Measurements from ENCODE around the gene JUNB.
"Not testable (repeated sequence)": the region's sequence is repeated elsewhere in the genome, so short reads cannot be mapped to it uniquely, and the experiment has no call there.

JUNB gene

DNA sequence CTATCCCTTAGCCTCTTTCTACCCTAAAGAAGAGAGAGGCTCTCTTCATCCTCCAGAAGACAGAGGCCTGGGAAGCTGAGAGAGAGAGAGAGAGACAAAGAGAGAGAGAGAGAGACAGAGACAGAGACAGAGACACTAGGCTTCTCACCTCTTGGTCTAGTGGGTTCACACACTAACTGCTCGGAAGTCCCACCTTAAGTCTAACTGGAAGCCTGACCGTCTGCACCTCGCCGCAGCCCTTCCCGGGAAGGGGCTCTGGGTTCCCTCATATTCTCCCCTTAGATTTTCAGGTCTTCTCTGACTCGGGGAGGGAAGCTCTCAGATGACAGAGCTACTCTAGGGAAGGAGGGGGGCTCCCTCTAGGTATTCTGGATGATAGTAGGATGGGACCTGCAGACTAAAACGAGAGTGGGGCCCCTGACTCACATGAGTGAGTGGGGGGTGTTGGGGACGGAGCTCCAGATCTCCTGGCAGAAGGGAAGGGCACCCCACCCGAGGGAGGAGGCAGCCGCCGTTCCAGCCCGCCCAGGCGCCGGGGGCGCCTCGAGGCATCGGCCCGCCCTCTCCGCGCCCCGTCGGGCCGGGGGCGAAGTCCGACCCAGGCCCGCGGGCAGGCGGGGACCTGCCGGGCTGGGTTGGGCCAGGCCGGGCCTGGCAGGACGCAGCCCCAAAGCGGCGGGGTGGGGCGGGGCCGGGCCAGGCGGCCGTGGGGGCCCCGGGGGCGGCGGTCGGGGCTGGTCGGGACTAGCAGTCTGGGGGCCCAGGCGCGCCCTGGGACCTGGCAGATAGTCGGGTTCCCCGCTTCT lies 2.0 kb upstream of the JUNB start:
- no peak for DNase-seq (ENCODE audit: low read depth)

DNA sequence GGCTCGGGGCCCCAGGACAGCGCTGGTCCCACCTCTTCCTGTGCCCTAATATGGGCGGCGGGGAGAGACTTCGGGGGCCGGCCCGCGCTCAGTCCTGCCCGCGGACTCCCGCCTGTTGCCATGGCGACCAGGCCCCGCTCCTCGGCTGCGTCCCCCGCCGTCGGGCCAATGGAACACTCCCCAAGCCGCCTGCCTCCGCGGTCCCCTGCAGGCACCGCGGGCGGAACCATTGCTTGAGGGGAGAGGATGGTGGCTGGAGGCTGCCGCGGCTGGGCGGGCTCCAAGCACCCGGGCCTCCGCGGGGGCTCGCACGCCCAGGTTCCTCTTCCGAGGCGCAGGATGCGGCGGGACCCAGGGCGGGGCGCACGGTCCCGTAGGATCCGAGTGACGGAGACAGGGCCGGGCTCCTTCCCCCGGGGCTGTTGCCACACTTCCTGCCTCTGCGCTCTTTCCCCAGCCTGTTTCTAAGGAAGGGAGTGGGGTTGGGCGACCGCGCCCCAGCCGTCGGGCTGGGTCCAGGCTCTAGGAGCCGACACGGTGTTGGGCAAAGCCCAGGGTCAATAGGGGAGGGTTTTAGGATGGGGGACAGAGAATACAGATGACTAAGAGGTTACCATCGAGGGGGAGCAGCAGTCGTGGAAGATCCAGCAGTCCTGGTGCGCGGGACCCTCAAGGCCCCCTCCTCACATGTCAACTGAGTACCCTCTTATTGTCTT lies 1.2 kb upstream of the JUNB start:
- peak; percentile 98 for DNase-seq (ENCODE audit: low read depth)

DNA sequence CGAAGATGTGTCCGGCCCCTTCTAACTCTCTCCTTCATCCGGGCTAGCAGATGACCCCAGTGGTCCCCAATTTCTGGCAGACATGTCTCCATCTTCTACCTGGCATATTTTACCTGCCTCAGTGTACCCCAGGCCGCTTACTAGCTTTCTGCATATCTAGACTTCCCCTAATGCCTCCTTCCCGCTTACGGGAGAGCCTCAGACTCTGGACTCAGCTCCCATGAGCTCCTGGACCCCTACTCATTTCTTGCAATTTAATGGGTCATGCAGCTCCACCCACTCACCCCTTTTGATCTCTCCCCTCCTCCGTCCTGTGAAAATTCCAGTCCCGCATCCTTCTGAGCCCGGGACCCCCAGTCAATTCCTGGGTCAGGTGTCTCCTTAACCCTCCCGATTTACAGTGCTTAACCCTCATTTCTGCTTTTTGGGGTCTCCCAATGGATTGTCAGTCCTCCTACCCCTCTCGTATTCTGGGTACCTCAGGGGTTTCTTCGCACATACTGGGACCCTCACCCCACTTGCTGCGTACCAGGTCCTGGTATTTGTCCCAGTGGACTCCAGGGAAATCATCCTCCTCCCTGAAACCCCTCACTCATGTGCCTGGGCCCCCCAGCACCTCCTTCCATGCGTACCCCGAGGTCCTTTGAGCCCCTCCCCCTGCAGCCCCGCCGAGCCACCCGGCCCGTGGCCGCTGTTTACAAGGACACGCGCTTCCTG lies 500 bp upstream of the JUNB start:
- no peak for DNase-seq (ENCODE audit: low read depth)

DNA sequence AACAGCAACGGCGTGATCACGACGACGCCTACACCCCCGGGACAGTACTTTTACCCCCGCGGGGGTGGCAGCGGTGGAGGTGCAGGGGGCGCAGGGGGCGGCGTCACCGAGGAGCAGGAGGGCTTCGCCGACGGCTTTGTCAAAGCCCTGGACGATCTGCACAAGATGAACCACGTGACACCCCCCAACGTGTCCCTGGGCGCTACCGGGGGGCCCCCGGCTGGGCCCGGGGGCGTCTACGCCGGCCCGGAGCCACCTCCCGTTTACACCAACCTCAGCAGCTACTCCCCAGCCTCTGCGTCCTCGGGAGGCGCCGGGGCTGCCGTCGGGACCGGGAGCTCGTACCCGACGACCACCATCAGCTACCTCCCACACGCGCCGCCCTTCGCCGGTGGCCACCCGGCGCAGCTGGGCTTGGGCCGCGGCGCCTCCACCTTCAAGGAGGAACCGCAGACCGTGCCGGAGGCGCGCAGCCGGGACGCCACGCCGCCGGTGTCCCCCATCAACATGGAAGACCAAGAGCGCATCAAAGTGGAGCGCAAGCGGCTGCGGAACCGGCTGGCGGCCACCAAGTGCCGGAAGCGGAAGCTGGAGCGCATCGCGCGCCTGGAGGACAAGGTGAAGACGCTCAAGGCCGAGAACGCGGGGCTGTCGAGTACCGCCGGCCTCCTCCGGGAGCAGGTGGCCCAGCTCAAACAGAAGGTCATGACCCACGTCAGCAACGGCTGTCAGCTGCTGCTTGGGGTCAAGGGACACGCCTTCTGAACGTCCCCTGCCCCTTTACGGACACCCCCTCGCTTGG lies 966 bp downstream of the JUNB start:
- DNase-seq (ENCODE audit: low read depth) = peak; percentile 55

DNA sequence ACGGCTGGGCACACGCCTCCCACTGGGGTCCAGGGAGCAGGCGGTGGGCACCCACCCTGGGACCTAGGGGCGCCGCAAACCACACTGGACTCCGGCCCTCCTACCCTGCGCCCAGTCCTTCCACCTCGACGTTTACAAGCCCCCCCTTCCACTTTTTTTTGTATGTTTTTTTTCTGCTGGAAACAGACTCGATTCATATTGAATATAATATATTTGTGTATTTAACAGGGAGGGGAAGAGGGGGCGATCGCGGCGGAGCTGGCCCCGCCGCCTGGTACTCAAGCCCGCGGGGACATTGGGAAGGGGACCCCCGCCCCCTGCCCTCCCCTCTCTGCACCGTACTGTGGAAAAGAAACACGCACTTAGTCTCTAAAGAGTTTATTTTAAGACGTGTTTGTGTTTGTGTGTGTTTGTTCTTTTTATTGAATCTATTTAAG lies 1.6 kb downstream of the JUNB start:
- DNase-seq (ENCODE audit: low read depth) = no peak

DNA sequence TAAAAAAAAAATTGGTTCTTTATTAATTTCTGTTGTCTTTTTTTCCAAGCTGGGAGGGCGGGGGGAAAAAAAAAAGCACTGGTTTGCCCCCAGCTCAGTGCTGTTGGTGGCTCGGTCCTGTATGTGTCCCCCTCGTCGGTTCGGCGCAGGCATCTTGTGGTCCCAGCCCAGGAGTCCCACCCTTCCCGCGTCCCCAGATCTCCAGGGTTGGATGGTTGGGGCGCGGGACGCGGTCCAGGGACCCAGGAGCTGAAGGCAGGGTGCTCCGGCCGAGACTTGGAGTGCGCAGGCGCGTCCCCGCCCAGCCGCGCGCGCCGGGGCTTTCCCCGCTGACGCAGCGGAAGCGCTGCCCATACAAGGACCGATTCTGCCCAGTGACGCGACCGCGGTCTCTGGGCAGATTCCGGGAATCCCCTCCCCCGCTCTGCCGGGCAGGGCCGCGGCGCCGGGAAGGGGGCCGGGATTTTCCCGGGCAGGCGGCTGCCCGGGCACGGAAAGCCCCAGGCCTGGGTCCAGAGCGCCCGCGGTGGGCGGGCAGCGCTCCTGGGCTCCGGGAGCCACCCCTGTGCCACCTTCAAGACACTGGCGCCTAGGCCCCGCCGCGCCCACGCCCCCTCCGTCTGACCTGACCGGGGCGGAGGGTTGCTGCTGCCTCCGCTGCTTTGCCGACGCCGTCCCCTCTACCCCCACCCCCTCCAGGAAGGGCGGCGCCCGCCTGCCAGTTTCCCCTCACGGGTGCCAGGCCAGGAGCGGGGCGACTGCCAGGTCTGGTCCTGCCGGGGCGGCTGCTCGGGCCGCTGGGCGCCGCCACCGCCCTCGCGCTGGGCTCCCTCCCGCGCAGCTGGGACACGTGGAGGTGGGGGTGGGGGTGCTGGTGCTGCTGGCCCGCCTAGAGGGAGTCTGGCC lies 2.3 kb downstream of the JUNB start:
- peak; percentile 94 for DNase-seq (ENCODE audit: low read depth)

DNA sequence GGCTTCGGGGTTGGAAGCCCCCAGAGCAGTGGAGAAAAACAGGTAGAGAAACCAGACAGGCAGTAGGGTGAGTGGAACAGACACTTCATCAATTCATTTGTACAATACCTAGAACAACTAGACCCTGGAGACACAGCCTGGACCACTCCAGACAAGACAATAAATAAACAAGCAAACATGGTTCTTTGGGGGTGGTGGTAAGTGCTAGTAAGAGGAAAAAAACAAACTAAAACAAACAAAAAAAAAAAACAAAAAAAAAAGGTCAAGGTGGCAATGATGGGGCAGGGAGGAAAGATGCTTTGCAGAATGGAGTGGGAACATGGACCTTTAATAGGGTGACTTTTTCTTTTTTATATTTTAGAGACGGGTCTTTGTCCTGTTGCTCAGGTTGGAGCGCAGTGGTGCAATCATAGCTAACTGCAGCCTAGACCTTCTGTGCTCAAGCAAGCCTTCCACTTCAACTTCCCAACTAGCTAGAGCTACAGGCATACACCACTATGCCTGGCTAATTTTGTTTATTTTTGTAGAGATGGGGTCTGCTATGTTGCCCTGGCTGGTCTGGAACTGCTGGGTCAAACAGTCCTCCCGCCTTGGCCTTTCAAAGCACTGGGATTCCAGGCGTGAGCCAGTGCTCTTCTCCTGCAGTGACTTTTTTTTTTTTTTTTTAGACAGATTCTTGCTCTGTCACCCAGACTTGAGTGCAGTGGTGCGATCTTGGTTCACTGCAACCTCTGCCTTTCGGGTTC lies 3.1 kb downstream of the JUNB start:
- DNase-seq (ENCODE audit: low read depth) = peak; percentile 67

DNA sequence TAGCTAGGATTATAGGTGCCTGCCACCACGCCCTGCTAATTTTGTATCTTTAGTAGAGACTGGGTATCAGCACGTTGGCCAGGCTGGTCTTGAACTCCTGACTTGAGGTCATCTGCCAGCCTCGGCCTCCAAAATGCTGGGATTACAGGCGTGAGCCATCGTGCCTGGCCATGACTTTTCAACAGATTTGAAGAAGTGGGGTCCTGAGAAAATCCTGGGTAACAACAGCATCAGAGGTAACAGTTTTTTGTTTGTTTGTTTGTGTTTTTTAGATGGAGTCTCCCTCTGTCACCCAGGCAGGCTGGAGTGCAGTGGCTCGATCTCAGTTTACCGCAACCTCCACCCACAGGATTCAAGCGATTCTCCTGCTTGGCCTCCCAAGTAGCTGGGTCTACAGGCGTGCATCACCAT lies 3.7 kb downstream of the JUNB start:
- peak; percentile 50 for DNase-seq (ENCODE audit: low read depth)

DNA sequence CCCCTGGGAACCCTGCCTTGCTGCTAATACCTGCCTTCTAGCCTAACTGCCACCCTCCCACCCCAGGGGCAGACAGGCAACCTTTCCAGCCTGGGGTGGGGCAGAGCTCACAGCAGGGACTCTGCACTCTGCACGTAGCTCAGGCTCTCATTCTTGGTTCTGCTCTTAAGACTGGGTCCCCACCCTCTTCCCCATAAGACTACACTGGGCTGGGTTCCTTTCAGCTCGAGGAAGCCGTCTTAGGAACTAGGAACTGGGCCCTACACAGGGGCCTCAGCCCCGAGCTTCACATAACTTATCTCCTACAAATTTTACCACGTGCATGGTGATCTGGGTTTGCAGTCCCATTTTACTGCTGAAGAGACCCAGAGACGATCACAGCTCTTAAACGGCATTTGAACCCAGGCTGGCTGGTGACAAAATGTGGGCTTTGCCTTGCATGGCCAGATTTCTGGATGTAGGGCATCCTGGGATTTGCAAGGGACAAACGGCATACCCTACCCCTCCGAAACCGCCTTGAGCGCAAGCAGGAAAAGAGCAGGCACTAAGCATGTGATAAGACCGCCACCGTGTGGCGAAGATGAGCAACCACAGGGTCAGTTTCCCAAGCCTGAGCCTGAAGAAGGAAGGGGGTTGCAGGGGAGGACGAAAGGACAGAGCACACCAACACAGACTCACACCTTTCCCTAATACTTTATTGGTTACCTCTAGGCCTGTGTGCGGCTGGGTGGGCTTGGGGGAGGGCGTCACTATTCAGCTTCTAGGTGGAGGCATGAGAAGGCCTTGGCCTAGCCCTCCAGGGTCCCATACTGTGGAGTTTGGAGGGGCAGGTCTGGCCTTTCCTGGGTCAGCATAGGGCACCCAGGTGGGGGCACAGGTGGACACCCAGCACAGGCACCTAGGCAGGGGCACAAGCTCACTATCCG lies 5.1 kb downstream of the JUNB start:
- DNase-seq (ENCODE audit: low read depth) = peak; percentile 73

DNA sequence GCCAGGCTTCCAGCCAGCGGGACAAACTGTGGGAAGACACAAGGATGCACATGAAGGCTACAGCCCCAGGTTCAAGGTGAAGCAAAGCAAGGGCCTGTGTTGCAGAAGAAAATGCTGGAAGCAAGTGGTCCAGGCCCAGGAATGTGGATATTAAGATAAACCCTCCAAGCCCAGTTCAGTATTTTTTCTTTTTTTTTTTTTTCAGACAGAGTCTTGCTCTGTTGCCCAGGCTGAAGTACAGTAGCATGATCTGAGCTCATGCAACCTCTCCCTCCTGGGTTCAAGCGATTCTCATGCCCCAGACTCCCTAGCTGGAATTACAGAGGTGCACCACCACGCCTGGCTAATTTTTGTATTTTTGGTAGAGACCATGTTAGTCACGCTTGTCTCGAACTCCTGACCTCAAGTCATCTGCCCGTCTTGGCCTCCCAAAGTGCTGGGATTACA lies 5.9 kb downstream of the JUNB start:
- no peak for DNase-seq (ENCODE audit: low read depth)

DNA sequence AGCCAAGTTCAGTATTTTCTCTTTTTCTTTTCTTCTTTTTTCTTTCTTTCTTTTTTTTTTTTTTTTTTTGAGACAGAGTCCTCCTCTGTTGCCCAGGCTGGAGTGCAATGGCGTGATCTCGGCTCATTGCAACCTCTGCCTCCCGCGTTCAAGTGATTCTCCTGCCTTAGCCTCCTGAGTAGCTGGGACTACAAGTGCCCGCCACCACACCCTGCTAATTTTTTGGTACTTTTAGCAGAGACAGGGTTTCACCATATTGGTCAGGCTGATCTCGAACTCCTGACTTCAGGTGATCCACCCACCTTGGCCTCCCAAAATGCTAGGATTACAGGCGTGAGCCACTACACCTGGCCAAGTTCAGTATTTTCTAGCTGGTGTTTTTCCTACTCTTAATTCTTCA lies 6.3 kb downstream of the JUNB start:
- not testable (repeated sequence) for DNase-seq (ENCODE audit: low read depth)

DNA sequence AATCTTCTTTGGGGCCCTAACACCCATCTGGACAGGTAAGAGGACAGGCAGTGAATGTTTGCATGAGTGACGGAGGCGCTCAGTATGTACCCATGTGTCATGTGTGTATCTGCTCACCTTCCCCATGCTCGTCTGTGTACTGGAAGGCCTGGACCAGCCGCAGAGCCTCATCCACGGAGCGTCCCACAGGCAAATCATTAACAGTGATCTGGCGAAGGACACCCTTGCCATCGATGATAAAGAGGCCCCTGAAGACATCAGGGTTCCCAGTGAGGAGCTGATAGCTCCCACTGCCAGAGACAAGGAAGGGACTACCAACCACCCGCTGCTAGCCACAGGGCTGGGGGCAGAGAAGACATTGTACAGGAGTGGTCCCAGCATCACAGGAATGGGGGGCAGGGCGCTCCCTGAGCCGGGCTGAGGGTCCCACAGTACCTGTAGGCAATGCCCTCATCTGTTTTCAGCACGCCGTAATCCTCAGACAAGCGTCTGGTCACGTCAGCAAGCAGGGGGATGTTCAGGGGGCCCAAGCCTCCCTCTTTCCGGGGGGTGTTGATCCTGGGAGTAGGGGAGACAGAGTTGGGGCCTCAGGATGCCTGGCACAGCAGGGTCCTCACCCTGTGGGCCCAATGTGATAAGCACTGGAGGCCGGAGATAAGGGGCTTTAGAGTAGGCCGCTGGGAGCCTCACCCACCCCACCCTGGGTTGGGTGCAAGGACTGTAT lies 8.6 kb downstream of the JUNB start:
- DNase-seq (ENCODE audit: low read depth) = no peak

DNA sequence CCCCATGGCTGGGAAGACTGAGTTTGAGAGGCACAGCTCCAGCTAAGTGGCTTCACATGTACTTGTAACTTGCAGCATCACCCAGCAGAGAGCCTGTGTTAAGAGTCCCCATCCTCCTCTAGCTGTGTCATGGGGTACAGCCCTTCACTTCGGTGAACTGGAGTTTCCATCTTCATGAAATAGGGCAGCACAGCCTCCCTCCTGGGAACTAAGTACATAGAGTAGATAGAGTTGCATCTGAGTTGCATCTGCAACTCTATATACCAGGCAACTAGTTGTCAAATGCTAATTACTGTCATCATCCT lies 9.1 kb downstream of the JUNB start:
- DNase-seq (ENCODE audit: low read depth) = no peak

DNA sequence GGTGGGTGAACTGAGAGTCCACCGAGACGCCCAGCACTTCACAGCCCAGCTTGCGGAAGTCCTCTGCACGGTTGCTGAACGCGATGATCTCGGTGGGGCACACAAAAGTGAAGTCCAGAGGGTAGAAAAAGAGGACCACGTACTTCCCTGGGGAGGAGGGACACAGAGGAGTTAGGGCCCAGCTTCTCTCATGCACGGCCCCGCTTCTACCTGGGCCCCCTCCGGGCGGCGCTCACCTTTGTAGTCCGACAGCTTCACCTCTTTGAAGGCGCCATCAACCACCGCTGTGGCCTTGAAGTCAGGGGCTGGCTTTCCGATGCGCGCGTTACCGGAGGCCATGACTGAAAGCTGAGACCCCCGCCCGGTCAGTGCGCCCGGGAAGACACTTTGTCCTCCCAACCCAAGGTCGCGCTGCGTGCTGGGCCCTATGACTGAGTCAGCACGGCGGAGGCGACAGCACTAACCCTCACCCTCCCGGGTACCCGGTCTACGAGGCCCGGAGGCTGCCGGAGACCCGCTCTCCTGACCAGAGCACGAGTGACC lies 9.7 kb downstream of the JUNB start:
- DNase-seq (ENCODE audit: low read depth) = no peak

DNA sequence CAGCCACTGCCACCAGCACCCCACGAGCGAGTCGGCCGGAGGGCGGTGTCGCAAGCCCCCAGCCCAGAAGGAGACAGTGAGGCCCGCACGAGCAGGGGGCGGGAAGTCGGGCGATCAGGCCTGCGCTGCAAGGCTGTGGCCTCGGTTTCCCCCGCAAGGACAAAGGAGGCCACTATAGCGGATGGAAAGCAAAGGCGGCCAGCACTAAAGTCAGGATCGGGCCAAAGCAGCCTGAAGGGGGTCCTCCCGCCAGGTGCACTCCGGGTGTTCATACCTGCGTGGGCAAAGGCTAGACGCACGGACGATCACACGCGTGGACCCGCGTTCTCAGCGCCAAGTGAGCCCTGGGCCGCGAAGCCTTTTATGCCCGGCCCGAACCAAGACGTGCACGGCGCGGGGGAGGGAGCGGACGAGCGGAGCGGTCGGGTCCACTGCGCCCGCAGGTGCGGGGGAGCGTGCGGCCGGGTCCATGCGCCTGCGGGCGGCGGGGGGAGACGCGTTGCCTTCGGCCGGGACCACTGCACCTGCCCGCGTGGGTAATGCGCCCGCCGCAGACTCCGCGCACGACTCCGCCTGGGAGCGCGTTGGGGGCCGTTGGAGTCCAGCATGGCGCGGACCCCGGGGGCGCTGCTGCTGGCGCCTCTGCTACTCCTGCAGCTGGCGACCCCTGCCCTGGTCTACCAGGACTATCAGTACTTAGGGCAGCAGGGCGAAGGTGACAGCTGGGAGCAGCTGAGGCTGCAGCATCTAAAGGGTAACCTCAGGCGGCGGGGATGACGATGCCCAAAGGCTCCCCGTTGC lies 10.4 kb downstream of the JUNB start, which contains the start of the genes PRDX2 and THSD8:
PRDX2 (minus strand) TSS at position 335 of the 801 bp plus-strand sequence. CDS start 539 bp downstream, outside the sequence.
THSD8 (plus strand) TSS at position 604 of the 801 bp plus-strand sequence; CDS start at position 607, 3 bp downstream.
- DNase-seq (ENCODE audit: low read depth) = peak; percentile 71

DNA sequence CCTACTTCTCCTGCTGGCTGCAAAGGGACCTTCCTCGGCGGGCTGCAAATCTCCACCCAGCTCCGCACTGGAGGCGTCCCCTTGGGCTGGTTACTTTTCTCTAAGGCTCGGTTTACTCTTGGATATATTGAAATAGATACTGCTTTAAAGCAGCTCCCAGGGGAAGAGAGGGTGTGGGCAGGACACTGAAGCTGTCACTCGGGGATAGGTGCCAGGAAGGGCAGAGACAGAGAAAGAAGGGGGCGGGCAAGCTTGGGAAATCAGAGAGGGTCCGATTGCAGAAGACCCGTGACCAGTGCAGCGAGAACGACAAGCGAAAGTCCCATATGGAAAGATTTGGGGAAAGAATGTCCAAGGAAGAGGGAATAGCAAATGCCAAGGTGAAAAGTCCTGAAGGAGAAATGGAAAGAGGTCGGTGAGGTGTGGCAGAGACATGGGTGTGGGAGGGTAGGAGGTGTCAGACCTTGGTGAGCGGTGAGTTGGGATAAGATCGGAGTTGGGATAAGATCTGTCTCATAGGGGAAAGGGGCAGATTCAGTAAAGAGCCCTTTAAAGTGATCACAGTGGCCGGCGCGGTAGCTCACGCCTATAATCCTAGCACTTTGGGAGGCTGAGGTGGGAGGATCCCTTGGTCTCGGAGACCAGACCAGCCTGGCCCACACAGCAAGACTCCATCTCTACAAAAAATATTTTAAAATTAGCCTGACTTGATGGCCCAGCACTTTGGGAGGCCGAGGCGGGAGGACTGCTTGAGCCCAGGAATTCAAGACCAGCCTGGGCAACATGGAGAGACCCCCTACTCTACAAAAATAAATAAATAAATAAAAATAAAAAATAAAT lies 11.2 kb downstream of the JUNB start:
- peak; percentile 59 for DNase-seq (ENCODE audit: low read depth)

Data from fibroblast of gingiva (primary cell).